Measurements from ENCODE around the gene NADK.
"Not testable (repeated sequence)": the region's sequence is repeated elsewhere in the genome, so short reads cannot be mapped to it uniquely, and the experiment has no call there.

Gene NADK

DNA sequence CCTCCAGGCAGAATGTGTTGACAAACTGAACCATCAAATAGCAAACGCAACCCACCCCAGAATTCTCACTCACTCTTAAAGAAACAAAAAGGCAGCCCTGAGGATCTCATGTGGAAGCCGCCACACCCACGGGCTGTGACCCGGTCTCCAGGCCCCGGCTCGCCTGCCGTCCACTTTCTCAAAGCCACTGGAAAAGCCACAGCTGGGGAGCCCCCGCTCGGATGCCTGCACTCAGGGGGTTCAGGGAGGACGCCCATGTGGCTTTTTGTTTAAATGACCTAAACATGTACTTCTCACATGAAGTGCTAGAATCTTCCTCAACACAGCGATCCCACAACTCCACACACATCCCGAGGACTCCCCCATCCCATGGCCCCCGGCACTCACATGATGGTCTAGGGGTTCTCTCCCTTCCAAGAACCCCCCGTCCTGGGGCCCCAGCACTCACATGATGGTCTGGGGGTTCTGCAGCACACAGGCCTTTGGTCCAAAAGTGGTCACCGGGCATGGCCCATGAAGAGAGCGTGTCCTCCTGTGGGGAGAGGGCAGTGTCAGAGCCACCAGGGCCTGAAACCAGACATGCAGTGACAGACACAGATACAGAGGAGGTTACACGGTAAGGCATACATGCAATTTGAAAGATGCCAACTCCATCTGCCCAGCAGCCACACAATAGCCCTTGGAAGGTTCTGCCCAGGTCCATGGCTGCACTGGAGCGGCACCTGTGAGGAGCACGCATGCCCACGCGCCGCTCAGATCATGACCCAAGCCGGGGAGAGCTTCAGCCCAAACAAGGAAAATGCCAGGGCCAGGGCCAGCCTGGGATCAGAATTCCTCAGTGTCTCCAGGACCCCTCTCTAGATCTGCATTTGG lies 16.5 kb downstream of the NADK start:
- no peak for DNase-seq

DNA sequence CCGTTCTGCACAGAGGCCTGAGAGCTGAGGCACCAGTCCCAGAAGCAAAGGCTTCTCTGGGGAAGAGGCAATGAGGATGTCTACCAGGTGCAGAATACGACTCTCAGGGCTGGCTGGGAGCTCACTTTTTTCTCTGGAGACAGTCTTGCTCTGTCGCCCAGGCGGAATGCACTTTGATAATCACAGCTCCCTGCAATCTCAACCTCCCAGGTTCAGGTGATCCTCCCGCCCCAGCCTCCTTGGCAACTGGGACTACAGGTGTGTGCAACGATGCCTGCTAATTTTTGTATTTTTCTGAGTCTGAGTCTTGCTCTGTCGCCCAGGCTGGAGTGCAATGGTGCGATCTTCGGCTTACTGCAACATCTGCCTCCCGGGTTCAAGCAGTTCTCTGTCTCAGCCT lies 17.6 kb downstream of the NADK start:
- DNase-seq, result no peak

DNA sequence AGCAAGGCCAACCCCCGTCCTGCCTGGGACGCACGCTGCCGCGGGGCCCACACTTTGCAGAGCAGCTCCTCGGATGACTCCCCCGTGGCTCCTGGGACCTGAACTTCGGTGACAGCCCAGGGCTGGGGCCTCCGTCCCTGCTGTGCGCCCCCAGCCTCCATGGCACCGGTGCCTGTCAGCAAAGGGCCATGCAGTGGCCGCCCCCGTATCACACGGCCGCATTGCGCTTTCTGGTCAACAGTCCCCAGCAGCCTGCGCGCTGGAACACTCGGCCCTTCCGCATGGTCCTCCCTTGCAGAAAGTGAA lies 18.0 kb downstream of the NADK start:
- DNase-seq, result no peak

DNA sequence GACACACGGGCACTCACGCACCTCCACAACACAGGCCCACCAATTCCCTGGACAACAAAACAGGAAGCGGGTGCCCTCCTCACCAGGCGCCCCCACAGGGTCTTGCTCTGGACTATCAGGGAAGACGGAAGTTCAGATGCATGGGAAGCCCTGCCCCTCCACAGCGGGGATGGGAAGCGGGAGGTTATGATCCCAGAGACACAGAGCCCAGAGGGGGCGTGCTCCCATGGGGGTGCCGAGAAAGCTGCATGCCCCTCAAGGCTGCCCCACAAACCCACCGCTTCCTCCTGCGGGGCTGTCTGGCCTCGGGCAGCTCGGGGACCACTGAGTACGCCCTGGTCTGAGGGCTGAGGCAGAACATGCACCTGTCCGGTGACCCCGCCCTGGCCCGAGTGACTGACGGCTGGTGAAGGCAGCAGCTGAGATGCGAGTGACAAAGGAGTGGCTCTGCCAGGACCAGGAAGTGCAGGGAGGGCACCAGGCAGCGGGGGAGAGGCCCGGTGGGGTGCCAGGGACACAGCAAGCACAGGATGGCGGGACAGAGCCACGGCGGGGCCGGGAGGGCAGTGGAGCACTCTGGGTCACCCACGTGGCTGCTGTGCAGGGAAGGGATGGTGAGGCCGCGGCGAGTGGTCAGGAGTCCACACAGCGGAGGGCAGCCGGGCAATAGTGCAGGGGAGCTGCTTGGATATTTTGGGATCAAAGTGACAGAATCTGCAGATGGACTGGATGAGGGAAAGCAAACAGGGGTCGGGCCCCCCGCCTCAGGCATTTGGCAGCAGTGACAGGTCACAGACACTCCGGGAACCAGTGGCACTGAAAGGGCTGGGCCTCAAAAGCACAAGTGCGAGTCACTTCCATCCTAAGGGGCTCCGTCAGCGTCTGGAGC lies 18.6 kb downstream of the NADK start:
- DNase-seq, result no peak

DNA sequence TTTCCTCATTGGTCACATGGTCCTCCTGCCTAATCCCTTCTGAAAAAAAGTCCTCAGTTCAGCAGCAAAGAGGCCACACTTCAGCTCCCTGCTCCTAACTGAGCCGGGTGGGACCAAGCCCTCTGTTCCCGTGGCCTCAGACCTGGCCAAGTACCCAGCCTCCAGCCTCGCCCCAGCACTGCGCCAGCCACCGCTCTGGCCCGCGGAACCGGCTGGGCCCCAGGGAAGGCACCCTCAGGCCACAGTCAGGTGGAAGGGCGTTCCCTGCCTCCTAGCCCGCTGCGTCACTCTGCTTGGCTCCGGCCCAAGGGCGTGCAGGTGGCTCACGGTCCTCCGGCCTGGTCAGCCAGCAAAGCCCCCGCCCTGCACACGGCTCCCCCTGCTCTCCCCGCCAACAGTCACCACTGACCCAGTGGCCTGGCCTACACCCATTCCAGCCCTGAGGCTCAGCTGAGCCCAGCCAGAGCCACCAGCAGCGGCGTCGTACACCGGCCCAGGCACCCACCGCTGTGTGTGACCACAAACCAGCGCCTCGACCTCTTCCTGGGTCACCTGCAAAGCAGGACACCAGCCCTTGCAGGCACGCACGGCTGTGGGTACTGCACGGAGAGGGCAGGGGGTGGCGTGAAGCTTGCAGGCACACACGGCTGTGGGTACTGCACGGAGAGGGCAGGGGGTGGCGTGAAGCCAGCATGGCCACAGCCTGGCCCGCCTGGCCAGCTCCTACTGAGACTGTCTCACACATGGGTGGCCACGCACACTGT lies 19.4 kb downstream of the NADK start:
- DNase-seq, result no peak

DNA sequence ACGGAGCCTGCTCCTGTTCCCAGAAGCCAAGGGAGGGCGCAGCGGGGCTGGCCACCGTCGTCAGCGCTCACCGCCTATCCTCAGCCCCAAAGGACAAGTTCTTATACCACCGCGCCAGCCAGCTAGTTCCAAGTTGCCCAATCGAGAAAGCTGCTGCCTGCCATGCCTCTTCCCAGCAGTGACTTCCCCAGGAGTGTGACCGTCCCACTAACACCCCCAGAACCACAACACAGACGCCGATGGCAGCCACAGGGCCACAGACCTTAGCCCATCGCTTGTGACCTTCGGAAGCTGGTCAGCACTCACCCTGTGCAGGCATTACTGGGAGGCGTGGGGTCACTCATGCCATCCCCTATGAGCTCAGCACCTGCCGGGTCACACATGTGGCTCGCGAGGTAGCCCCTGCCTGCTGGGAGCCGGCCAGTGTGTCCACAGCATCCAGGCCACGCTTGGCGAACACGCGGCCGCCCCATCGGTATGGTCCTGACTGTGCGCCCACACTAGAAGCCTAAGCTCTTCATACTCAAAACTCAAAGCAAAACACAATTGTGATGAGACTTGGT lies 20.1 kb downstream of the NADK start:
- DNase-seq, result no peak

DNA sequence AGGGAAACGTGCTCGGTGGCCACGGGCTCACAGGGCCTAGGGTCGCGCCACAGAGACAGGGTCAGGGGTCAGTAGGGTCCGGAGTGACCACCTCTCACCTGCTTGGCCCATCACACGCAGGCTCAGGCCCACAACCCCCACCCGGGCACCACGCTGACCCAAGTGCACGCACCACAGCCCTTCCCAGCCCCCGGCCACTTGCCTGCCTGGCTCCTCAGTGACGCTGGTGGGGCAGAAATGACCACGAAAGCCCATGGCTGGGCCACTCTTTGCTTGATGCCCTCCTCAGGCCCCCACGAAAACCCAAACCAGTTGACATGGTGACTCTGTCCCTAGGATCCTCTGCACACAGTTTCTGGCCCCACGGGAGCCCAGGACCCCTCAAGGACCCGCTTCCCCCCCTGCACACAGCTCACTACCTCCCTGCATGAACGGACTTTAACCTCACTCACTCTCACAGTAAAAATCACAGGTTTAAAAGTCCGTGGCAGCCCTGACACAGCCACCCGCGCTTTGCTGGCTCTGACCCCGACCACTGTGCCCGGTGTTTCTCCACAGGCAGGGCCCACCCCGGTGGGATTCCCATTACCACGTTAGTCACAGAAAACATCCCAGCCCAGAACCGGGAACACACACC lies 20.7 kb downstream of the NADK start:
- DNase-seq, result no peak

DNA sequence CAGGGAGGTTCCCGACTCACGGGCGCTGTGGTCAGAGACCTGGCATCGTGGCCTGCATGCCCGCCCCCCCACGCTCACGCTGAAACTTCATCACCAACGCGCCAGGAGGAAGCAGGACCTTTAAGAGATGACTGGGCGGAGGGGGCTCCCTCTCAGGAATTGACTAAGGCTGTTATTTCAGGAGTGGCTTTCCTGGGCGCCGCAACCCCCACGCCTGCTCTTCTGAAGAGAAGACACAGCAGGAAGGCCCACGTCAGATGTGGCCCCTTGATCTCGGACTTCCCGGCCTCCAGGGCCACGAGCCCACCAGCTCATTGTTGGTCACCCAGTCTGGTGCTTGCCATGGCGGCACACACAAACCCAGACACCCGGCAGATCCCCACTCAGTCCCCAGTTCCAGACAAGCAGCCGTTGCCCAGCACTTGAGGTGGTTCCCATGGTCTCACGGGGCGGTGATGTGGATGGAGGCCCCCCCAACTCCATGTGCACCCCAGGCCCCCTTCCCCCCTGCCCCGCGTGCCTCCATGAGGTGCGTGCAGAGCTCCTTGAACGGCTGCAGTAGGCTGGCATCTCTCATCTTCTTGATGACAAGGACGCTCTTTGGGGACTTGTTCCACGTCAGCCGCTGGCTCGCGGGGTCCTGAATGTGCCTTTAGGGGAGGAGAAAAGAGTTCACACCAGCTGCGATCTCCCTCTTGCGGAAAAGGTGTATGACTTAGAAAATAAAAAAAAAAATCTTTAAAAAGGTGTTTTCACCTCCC lies 21.4 kb downstream of the NADK start:
- DNase-seq, result no peak

DNA sequence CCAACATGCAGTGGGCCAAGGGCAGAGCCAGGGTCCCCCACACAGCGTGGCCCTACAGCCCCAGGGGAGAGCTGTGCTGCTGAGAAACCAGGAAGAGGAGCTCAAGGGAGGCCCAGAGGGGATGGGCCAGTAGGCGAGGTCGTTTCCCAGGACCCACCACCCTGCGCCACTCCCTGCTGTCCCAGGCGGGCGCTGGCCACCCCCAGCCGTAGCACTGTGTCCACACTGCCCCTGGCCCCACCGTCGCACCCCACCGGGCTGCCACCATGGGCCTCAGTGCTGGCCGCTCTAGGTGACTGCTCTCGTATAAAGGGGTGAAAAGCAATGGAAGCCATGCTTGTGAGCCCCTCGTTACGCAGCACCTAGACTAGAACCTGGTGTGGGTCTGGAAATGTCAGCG lies 22.4 kb downstream of the NADK start:
- DNase-seq, result no peak

DNA sequence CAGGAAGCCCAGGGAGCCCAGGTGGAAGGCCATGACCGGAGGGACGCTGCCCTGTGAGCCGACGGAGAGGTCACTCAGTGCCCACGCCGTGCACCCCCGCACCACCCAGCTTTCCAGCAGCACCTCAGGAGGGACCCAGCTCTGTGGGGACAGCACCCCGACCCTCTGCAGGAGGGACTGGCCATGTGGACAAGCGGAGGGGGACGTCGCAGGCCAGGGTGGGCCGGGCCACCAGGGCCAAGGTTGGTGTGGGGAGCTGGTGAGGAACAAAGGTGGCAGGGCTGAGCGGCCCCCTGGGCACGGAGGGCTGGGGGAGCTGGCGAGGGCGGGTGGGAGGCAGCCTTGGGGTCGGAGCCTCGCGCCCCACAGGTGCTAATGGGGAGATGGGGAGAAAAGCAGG lies 22.8 kb downstream of the NADK start:
- no peak for DNase-seq

DNA sequence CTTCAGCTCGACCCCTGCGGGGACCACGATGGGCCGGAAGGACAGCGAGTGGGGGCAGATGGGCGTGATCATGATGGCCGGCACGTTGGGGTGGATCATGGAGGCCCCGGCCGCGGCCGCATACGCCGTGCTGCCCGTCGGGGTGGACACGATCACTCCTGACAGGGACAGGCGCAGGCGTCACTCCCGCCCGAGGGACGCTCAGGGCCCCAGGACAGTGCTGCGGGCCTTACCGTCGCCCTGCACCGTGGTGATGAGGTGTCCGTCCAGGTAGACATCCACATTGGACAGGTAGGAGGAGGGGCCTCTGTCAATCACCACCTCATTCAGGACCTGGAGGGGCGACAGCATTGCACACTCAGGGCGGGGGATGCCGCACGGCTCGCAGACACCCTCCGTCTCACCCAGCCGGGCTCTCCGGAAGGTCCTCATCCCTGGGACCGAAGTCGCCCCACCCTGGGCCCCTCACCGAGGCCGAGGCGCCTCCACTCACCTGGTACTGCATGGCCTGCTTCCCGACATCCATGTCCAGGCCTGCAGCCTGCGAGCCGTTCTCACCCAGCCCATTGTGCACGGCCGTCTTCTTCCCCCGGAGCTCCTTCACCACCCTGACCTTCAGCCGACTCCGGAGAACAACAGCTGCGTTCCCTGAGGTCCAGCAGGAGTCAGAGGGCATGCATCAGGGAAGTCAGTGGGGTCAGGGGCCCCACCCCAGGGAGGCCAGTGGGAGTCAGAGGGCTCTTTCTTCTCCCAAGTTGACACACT lies 24.0 kb downstream of the NADK start:
- no peak for DNase-seq

DNA sequence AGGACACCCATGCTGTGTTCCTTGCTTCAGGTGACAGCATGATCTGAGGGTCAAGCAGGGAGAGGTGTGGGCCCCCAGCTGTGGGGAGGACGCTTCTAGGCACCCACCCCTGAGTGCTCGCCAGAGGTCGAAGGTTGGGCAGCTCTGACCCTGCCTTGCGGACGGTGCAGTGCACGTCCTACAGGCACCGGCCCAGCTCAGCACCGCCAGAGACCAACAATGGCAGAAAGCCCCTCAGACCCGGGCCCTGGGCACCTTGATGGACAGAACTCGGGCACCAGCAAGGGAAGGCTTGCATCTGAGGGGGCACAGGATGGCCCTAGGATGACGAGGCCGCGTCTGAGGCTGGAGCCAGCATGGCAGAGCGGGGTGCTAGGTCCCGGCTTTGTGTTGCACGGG lies 24.7 kb downstream of the NADK start:
- DNase-seq, result no peak

DNA sequence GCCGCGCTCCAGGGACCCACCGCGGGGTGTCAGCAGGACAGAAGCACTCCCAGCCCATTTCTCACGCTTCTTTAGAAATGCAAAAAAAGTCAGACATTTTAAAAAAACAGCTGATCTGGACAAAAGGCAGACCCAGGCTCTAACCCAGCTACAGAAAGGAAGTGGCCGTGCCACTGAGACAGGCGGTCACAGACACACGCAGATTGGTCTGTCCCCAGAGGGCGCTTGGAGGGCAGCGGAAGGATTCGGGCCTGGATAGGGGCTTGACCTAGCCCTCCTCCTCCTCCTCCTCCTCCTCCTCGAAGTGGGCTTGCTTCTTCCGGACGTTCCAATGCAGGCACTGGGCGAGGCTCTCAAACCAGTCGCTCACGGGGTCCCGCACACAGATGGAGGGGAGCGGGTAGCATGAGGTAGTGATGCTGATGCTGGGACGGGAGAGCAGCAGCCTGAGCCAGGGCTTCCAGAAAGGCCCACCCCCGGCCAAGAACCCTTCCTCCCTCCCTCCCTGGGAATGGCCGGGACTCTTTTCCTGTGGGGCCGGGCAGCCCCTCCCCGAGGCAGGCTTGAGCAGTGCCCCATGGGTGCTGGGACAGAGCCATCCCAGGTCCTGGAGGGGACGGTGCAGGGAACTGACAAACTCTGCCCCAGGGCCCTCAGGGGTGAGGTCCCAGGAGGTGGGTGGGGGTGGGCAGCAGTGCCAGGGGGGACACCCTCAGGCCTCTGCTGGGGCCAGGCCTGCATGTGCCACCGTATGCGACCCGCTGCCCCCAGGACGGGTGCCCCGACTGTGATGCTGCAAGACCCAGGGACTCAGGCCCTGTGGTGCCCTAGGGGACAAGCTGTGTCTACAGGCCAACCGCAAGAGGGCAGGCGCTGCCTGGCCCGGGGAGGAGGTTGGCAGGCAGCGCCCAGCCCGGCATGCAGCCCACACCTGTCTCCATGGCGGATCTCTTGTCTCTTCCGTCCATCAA lies 25.3 kb downstream of the NADK start:
- no peak for DNase-seq

DNA sequence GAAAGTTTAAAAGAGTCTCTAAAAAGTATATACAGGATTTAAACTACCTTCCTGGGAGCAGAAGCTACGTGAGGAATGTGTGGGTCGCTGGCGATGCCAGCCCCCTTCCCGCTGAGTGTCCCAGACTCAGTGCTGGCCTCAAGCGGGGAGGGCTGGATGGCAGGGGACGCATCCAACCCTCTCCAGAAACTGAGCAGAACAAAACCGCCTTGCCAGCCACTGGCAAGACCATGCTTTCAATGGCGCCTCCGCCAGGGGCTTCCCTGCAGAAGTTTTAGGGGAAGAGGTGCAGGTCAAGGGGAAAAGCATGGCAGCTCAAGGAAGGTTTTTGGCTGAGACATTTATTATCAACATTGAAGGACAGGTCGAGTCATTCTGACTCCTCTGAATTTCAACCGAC lies 26.1 kb downstream of the NADK start:
- no peak for DNase-seq

DNA sequence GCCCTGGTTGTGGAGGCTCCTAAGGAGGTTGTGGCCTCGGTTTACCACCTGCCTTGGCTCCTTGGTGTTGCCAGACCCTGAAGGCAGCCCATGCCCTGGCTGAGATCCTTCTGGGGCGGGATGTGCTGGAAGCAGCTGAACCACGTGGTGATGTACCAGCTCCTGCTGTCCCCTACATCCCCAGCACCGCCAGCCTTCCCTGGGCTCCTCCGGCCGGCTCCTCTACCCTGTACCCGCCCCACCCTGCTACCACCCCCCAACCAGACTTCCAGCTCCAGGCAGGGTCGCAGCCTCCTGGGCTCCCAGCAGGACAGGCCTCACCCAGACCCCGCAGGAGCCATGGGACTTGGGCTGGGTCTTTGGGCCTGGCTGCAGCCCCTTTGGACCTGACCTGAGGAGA lies 28.3 kb downstream of the NADK start:
- DNase-seq, result not testable (repeated sequence)

DNA sequence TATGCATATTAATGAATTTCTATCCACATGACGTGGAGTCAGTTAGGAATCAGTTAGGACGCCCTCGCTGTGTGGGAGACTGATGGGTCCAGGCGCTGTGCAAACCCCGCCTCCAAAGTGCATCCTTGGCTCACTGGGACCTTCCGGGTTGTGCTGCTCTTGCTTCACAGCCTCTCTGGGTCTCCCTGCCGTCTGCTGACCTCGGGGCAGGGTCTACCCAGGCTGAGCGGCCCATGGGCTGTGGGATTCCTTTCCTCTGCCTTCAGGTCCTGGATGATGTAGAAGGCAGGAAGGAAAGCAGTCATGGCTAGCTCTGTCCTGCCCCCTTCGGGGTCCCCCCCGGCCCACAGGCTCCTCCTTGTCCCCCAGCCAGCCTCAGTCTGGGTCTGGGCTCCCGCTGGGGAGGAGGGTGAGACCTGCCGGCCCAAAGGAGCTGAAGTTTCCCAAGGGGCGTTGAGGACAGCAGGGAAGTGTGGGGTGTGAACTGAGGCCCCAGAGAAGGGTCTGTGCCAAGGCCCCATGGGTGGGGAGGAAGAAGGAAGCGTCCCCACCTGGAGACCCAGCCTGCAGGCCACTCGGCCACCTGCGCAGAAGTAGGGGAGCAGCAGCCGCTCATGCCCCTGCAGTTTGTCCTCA lies 29.5 kb downstream of the NADK start:
- no peak for DNase-seq

DNA sequence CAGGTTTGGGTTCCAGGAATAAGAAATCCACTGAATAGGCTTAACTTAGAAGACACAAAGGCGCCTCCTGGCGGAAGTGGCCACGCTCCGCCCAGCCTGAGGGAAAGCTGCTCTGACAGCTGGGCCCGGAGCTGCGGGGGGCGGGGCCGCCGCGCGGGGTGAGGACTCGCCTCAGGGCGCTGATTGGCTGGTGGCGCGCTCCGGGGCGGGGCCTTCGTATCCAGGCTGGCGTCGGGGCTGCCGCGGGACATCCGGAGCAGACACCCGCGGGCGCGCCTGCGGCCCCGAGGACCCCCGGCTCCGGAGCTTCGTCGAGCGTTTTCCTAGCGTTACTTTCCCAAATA lies 31.7 kb downstream of the NADK start:
- not testable (repeated sequence) for DNase-seq

DNA sequence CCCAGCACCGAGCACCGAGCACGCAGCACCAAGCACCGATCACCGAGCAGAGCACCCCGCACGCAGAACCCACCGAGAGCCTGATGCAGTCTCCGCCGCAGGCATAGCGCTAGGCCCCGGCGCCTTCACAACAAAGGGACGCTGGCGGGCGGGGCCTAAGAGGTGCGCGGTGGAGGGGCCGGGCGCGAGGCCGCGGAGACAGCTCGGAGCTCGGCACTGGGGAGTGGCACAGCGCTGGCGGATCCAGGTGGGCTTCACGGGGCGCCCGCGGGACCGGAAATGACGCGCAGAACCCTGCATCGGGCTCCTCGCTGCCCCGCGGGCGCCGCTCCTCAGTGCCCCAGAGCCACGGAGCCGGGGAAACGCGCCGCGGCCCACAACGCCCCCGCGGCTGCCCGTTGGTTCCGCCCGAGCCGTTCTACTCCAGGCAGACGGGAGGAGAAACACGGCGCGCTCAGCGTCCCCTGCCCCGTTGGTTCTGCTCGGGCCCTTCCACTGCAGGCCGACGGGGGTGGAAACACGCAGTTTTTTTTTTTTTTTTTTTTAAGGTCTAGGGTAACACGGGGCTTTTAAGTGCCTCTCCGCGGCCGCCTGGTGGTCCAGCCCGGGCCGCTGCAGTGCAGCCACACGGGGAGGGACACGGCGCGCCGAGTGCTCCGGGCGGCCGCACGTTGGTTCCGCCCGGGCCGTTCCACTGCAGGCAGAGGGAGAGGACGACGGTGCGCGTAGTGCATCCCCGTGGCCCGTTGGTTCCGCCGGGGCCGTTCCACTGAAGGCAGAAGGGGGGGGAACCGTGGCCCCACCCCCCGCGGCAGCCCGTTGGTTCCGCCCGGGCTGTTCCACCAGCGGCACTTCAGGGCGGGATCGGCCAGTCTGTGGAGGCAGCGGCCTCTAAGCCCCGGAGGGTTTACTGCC lies 32.4 kb downstream of the NADK start:
- peak; percentile 97 for DNase-seq

All from activated naive CD4-positive, alpha-beta T cell treated with Interleukin-2 at 50 U/mL for 16 hours (primary cell).